IPS-20b (cell line): ENCODE data around the gene STEAP4.
"Not testable (repeated sequence)": the region's sequence is repeated elsewhere in the genome, so short reads cannot be mapped to it uniquely, and the experiment has no call there.

ENCODE experiments used
- H3K27ac ChIP-seq: one replicate; pipeline ENCODE4 v1.5.1; 2013; ENCODE audit warnings: low read length
- H3K27me3 ChIP-seq: 2 replicates; pipeline ENCODE4 v1.6.1; 2013; ENCODE audit warnings: mild to moderate bottlenecking, low read length, inconsistent platforms; ENCODE audit not compliant: insufficient read depth
- H3K36me3 ChIP-seq: 2 replicates; pipeline ENCODE4 v1.6.1; 2013; ENCODE audit warnings: low read depth, mild to moderate bottlenecking, inconsistent platforms, low read length, moderate library complexity; ENCODE audit not compliant: insufficient read depth
- H3K4me1 ChIP-seq: 2 replicates; pipeline ENCODE4 v1.6.1; 2013; ENCODE audit warnings: mild to moderate bottlenecking, control low read depth, inconsistent platforms, low read length, moderate library complexity; ENCODE audit not compliant: insufficient read depth
- H3K4me3 ChIP-seq: 2 replicates; pipeline ENCODE4 v1.5.1; 2013; ENCODE audit warnings: mild to moderate bottlenecking, low read length, inconsistent platforms
- H3K9ac ChIP-seq: 2 replicates; pipeline ENCODE4 v1.6.1; 2013; ENCODE audit warnings: low read depth, mild to moderate bottlenecking, inconsistent platforms, low read length, moderate library complexity
- H3K9me3 ChIP-seq: 2 replicates; pipeline ENCODE4 v1.6.1; 2013; ENCODE audit warnings: mild to moderate bottlenecking, low read depth, low read length, inconsistent platforms; ENCODE audit not compliant: insufficient read depth

The STEAP4 gene

DNA sequence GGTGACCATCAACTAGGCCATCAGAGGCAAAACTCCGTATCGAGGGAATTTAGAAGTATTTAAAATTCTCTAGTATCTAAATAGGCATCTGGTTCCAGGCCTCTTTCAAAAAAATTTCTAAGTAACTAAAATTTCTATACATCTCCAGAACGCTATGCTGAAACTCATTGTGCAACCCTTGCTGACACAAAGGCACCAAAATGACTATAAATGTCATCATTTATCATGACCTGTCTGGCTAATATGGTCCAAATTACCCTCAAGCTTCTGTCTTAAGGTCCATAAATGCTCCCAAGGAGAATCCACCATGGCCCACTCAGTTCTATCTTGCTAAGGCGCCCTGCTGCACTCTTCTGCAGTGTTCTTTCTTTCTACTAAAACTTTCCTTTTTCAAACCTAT lies 16.2 kb downstream of the STEAP4 start:
- no peak overlapping the region for H3K9ac ChIP-seq
- H3K27ac ChIP-seq, result no peak overlapping the region
- H3K4me1 ChIP-seq, result no peaks in the 10 kb centered on the region

DNA sequence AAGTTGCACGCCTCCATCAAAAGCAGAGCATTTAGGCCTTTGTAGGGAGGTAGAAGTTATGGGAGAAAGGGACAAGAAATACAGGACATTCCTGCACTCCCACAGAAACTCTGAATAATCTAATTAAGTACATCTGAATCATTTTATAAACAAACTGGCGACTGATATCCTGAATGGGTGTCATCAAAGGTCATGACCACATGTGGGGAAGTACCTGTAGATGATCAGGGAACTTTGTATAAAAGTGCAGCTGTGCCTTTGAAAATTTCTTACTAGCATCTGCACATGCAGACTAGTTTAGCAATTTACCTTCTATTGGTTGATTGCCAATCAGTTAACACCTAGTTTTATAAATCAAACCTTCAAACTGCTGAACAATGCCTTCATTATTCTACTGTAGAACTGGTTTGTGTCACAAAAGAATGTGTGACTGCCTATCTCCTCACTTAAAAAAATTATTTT lies 17.1 kb downstream of the STEAP4 start:
- no peaks in the 10 kb centered on the region for H3K4me1 ChIP-seq

More for the DNA sequence above, 16.2 kb downstream of the STEAP4 start:
- Histone ChIP-seq H3K9me3 (no peaks in the 10 kb centered on the region), H3K36me3 (no peaks in the 10 kb centered on the region), H3K4me3 (no peak overlapping the region), H3K27me3 (no peaks in the 10 kb centered on the region)

DNA sequence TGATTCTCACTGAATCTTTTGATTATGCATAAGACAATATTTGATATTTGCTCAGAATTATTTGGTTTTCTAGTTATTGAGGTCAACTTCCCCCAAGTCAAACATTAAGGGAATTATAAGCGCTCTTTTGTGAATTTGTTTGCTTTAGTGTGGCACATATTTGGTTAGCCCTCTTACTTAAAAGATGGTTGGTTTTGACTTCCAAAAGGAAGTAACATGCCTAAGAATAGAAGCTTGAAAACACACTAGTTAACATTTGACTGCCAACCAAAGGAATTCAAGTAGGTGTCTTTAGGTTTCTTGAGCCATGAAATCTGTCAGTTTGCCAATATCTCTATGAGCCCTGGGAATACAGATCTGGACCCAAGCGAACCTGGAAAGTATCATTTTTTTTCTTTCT lies 24.9 kb downstream of the STEAP4 start:
- H3K27me3 ChIP-seq, result no peaks in the 10 kb centered on the region
- no peak overlapping the region for H3K27ac ChIP-seq
- H3K4me1 ChIP-seq, result peaks cover 7% of the 10 kb centered on the region
- no peak overlapping the region for H3K9ac ChIP-seq
- no peaks in the 10 kb centered on the region for H3K36me3 ChIP-seq
- no peaks in the 10 kb centered on the region for H3K9me3 ChIP-seq
- no peak overlapping the region for H3K4me3 ChIP-seq

More for the DNA sequence above, 17.1 kb downstream of the STEAP4 start:
- H3K36me3 ChIP-seq, result no peaks in the 10 kb centered on the region
- H3K9ac ChIP-seq, result no peak overlapping the region
- no peak overlapping the region for H3K4me3 ChIP-seq
- H3K27ac ChIP-seq, result no peak overlapping the region
- no peaks in the 10 kb centered on the region for H3K27me3 ChIP-seq
- no peaks in the 10 kb centered on the region for H3K9me3 ChIP-seq

DNA sequence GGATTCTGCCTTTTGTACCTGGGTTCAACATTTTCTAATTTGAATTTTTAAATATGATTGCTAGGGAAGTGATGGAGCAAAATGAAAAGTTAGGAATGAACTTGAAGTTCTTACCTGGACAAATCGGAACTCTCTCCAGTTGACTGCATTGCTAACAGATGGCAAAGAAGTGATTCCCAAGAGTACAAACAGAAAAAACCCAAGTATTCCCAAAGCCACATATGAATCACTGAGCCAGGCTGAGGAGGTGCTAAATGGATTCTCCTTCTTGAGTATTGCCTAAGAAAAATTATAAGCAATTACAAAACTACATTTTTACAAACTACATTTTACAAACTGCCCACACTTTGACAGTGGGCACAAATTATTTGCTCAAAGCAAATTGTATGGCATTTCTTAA lies 25.9 kb downstream of the STEAP4 start:
- Histone ChIP-seq H3K9ac (no peak overlapping the region), H3K4me1 (peaks cover 9% of the 10 kb centered on the region)

DNA sequence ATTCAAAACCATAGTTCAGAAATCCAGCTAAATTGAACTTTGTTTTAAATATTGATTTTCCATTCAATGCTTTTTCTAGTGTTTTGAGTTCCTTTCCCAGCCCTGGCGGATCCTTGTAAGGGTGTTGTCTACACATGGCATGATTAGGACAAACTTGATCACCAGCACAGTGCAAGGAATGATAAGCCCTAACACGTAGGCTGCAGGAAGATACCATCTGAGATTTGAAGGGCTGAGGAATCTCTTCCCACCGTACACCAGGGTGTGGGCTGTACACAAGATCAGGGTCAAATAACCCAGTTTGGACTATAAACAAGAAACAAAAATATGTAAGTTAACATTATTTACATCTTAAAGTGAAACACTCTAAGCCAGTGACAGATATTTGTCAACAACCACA lies 27.4 kb downstream of the STEAP4 start:
- Histone ChIP-seq H3K36me3 (no peaks in the 10 kb centered on the region), H3K4me1 (peaks cover 10% of the 10 kb centered on the region), H3K4me3 (no peak overlapping the region), H3K27ac (no peak overlapping the region), H3K9ac (no peak overlapping the region), H3K27me3 (no peaks in the 10 kb centered on the region), H3K9me3 (no peaks in the 10 kb centered on the region)

More for the DNA sequence above, 25.9 kb downstream of the STEAP4 start:
- H3K36me3 ChIP-seq, result no peaks in the 10 kb centered on the region
- no peaks in the 10 kb centered on the region for H3K9me3 ChIP-seq
- H3K27me3 ChIP-seq, result no peaks in the 10 kb centered on the region
- H3K4me3 ChIP-seq, result no peak overlapping the region
- no peak overlapping the region for H3K27ac ChIP-seq

DNA sequence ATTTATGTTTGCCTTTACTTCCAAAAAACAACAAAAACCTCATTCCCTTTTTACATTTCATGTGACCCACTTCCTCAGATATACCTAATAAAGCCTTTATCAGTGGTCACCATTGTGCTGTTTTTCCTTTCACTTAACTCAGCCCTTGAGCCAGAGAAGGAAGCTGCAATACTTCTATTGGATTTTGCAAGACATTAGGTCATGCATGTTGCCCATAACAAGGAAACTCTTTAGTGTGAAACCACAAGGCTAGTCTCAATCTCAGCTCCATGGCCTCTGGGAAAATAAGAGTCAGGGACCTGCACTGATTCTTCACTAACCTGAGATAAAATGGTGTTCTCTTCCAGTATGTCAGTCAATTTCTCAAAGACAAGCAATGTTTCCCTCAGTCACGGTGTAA lies 27.8 kb downstream of the STEAP4 start:
- no peak overlapping the region for H3K27ac ChIP-seq
- no peaks in the 10 kb centered on the region for H3K27me3 ChIP-seq
- peaks cover 10% of the 10 kb centered on the region for H3K4me1 ChIP-seq
- no peak overlapping the region for H3K9ac ChIP-seq
- no peaks in the 10 kb centered on the region for H3K36me3 ChIP-seq
- no peaks in the 10 kb centered on the region for H3K9me3 ChIP-seq
- H3K4me3 ChIP-seq, result no peak overlapping the region

DNA sequence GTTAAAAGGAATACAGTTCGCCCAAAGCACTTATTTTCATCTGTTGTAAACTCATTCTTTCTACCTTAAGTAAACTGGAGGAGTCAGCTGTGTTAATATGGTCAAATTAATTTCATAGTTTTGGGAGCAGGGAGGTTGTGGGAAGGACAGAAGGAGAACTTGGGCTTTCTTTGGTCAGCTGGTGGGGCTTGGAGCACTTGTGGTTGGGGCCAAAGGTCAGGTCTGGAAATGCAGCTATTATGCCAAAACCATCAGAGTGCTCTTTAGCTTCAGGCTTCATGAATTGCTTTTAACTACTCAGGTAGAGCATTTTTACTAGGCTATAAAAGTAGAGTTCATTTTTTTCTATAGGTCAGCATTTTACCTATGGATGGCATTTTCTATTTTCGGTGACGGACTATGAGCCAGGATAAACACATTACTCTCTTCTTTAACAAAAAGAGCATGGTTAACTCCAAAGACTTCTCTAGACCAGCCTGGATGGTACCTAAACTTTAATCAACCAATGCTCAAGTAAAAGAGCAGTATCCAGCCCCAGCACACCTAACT lies 30.0 kb downstream of the STEAP4 start:
- no peak overlapping the region for H3K27ac ChIP-seq
- H3K4me3 ChIP-seq, result no peak overlapping the region
- H3K36me3 ChIP-seq, result no peaks in the 10 kb centered on the region
- H3K4me1 ChIP-seq, result peaks cover 7% of the 10 kb centered on the region
- no peaks in the 10 kb centered on the region for H3K9me3 ChIP-seq
- H3K27me3 ChIP-seq, result no peaks in the 10 kb centered on the region
- no peak overlapping the region for H3K9ac ChIP-seq

DNA sequence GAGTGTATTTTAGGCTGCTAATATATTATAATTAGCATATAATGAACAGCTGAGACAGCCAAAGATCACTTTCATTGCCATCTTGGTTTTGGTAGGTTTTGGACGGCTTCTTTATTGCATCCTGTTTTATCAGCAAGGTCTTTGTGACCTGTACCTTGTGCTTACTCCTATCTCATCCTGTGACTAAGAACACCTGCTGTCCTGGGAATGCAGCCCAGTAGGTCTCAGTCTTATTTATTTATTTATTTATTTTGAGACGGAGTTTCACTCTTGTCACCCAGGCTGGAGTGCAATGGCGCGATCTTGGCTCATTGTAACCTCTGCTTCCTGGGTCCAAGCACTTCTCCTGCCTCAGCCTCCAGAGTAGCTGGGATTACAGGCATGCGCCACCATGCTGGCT lies 31.8 kb downstream of the STEAP4 start:
- H3K36me3 ChIP-seq, H3K27me3 ChIP-seq, H3K4me1 ChIP-seq, H3K9me3 ChIP-seq, H3K27ac ChIP-seq, H3K9ac ChIP-seq, H3K4me3 ChIP-seq: not testable (repeated sequence)

DNA sequence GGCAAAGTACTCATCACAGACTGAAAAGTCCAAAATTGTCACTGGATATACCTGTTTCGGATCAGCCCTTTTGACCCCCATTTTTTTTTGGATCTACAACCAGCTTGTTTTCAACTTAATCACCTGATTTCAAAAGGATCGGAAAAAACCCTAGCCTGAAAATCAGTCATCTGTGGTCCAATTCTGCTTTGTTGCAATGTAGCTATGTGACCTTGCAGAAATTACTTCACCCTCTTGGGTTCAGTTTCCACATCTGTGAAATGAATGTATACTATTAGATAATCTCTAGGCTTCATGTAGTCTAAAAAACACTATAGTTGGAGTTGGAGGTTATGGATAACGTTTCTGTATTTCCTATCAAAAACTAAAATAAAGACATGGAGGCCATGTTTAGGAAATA lies 37.1 kb downstream of the STEAP4 start:
- Histone ChIP-seq H3K27ac (no peak overlapping the region), H3K36me3 (no peaks in the 10 kb centered on the region), H3K9ac (no peak overlapping the region), H3K4me3 (no peak overlapping the region), H3K27me3 (no peaks in the 10 kb centered on the region), H3K4me1 (no peaks in the 10 kb centered on the region; the same call in 1 of the 2 replicates), H3K9me3 (no peaks in the 10 kb centered on the region)

DNA sequence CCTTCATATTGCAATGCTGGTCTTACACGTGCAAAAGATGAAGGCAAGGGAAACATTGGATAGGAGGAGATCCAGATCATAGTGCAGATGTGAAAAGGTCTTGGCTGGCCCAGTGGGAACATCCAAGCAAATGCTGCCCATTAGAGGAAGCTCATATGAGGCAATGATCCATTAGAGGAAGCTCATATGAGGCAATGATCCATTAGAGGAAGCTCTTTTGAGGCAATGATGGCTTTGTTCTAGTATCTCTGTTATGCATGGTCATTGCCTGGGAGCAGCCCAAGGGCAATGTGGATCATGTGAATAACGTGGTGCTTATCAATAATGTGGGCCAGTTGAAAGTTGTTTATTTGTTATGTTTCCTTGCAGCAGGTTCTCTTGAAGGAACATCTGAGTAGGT lies 37.8 kb downstream of the STEAP4 start:
- H3K9ac ChIP-seq, result no peak overlapping the region

DNA sequence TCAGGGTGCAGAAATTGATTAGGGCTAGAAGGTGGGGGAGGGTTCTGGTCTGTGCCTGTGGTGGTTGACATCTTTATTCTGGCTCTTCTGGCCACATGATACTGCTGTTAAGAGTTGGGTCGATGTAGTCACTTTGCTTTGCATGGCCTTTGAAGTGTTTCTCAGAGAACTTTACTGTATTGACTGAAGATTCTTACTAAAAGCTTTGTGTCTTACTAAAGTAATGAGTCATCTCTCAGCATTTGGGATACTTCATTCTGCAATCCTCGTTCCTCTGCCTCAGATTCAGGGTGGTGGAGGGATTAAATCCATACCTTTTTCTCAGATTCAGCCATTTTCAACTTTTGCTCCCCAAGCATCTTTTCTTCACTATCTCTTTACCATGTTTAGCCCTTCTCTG lies 38.6 kb downstream of the STEAP4 start:
- Histone ChIP-seq H3K36me3 (no peaks in the 10 kb centered on the region), H3K9ac (no peak overlapping the region), H3K4me1 (no peaks in the 10 kb centered on the region), H3K4me3 (no peak overlapping the region), H3K27me3 (no peaks in the 10 kb centered on the region), H3K27ac (no peak overlapping the region), H3K9me3 (no peaks in the 10 kb centered on the region)

More for the DNA sequence above, 37.8 kb downstream of the STEAP4 start:
- H3K27ac ChIP-seq, result no peak overlapping the region
- no peaks in the 10 kb centered on the region for H3K27me3 ChIP-seq
- H3K4me1 ChIP-seq, result no peaks in the 10 kb centered on the region
- no peaks in the 10 kb centered on the region for H3K36me3 ChIP-seq
- H3K9me3 ChIP-seq, result no peaks in the 10 kb centered on the region
- no peak overlapping the region for H3K4me3 ChIP-seq

DNA sequence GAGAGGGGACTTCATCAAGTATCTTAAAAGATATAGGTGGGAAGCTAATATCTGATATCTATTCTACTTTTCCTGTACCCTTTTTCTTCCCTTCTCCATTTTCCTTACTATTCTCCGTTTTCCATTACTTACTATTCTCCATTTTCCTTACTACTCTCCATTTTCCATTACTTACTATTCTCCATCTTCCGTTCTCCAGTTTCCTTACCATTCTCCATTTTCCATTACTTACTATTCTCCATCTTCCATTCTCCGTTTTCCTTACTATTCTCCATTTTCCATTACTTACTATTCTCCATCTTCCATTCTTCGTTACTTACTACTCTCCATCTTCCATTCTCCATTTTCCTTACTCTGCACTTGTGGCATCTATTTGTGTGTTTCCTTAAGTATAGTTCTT lies 39.3 kb downstream of the STEAP4 start:
- no peaks in the 10 kb centered on the region for H3K9me3 ChIP-seq
- no peak overlapping the region for H3K4me3 ChIP-seq
- no peak overlapping the region for H3K27ac ChIP-seq
- H3K27me3 ChIP-seq, result no peaks in the 10 kb centered on the region
- no peaks in the 10 kb centered on the region for H3K36me3 ChIP-seq
- no peaks in the 10 kb centered on the region for H3K4me1 ChIP-seq
- no peak overlapping the region for H3K9ac ChIP-seq
